PFSK-1 (cell line): ENCODE data around the gene SUCO.

Experiments
- FOXP2 ChIP-seq: optimal IDR thresholded peaks from 2 replicates; pipeline ENCODE3; 2011; ENCODE audit warnings: borderline replicate concordance, control low read depth, inconsistent platforms; ENCODE audit not compliant: insufficient read depth; ENCODE audit errors: extremely low read length, extremely low read depth
- POLR2AphosphoS5 ChIP-seq: IDR thresholded peaks from 2 replicates; pipeline ENCODE4 v1.6.1; 2012; ENCODE audit warnings: low read depth, mild to moderate bottlenecking, control low read depth, low read length, moderate library complexity
- SIN3A ChIP-seq: IDR thresholded peaks from 2 replicates; pipeline ENCODE4 v1.6.1; 2012; ENCODE audit warnings: mild to moderate bottlenecking, low read length, moderate library complexity, borderline replicate concordance; ENCODE audit not compliant: insufficient read depth
- TAF1 ChIP-seq: IDR thresholded peaks from 2 replicates; pipeline ENCODE4 v1.6.1; 2012; ENCODE audit warnings: low read length, control low read depth, borderline replicate concordance; ENCODE audit not compliant: insufficient read depth
- TF ChIP-seq, protein P1 (sequence below), 2 experiments: IDR thresholded peaks; 2 replicates each; pipeline versions ENCODE4 v1.6.1 to v1.8.0; 2011 to 2012; ENCODE audit warnings: low read depth in 2 of 2, low read length in 2 of 2, control low read depth in 1 of 2, inconsistent platforms in 1 of 2, mild to moderate bottlenecking in 1 of 2, moderate library complexity in 1 of 2; ENCODE audit not compliant: insufficient read depth in 1 of 2

The SUCO gene

DNA sequence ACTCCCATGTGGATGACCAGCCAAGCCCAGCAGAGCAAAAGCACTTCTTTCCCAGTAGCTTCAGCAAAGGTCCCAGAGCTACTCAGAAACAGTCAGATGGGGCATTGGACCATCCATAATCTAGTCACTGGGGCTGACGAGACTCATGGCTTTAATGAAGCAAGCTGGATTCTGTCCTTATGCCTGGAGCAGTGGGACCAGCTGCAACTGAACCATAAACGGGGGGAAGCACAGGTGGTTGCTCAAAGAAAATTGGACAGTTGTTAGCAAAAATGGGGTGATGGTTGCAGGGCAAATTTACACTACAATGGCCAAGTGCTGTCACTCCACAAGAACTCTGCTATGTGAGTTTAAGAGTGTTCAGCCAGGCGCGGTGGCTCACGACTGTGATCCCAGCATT lies 108.5 kb downstream of the SUCO start:
- TF ChIP-seq SIN3A (no peak), POLR2AphosphoS5 (no peak), TAF1 (no peak), FOXP2 (no peak)
- TF ChIP-seq, protein P1, sequence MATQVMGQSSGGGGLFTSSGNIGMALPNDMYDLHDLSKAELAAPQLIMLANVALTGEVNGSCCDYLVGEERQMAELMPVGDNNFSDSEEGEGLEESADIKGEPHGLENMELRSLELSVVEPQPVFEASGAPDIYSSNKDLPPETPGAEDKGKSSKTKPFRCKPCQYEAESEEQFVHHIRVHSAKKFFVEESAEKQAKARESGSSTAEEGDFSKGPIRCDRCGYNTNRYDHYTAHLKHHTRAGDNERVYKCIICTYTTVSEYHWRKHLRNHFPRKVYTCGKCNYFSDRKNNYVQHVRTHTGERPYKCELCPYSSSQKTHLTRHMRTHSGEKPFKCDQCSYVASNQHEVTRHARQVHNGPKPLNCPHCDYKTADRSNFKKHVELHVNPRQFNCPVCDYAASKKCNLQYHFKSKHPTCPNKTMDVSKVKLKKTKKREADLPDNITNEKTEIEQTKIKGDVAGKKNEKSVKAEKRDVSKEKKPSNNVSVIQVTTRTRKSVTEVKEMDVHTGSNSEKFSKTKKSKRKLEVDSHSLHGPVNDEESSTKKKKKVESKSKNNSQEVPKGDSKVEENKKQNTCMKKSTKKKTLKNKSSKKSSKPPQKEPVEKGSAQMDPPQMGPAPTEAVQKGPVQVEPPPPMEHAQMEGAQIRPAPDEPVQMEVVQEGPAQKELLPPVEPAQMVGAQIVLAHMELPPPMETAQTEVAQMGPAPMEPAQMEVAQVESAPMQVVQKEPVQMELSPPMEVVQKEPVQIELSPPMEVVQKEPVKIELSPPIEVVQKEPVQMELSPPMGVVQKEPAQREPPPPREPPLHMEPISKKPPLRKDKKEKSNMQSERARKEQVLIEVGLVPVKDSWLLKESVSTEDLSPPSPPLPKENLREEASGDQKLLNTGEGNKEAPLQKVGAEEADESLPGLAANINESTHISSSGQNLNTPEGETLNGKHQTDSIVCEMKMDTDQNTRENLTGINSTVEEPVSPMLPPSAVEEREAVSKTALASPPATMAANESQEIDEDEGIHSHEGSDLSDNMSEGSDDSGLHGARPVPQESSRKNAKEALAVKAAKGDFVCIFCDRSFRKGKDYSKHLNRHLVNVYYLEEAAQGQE (IDR thresholded peaks at IDR 0.05; ENCODE audit: insufficient read depth in 1 of 2, low read depth in 2 of 2, low read length in 2 of 2) = no peak

DNA sequence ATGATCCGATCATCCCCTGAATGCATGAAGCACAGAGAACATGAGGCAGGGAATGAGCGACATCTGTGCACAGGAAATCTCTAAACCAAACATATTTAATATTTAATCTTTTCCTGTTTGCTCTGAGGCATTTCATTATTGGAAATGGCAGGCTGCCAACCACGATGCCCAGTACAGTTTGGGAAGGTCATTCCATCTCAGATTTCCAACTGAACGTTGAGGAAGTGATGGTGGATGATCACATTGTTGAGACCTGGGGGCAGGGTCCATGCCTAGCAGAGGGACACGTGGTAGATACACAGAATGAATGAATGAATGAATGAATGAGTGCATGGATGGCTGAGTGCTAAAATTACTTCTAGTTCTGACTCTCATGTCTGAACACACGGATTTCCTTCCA lies 110.0 kb downstream of the SUCO start:
- TF ChIP-seq SIN3A (no peak), TAF1 (no peak), FOXP2 (no peak), POLR2AphosphoS5 (no peak)
- TF ChIP-seq, protein P1 (IDR thresholded peaks at IDR 0.05; ENCODE audit: insufficient read depth in 1 of 2, low read depth in 2 of 2, low read length in 2 of 2) = no peak

DNA sequence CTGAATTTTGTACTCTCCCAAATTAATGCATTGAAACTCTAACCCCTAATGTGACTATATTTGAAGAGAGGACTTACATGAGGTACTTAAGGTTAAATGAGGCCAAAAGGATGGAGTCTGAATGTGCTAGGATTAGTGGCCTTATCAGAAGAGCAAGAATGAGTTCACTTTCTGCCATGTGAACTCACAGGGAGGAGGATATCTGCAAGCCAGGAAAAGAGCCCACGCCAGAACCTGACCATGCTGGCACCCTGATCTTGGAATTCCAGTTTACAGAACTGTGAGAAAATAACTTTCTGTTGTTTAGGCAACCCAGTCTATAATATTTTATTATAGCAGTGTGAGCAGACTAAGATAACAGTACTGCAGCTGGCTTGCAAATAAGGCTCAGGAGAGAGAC lies 113.7 kb downstream of the SUCO start:
- TF ChIP-seq TAF1 (no peak), FOXP2 (no peak), SIN3A (no peak), POLR2AphosphoS5 (no peak)
- TF ChIP-seq, protein P1 (IDR thresholded peaks at IDR 0.05; ENCODE audit: insufficient read depth in 1 of 2, low read depth in 2 of 2, low read length in 2 of 2) = no peak

DNA sequence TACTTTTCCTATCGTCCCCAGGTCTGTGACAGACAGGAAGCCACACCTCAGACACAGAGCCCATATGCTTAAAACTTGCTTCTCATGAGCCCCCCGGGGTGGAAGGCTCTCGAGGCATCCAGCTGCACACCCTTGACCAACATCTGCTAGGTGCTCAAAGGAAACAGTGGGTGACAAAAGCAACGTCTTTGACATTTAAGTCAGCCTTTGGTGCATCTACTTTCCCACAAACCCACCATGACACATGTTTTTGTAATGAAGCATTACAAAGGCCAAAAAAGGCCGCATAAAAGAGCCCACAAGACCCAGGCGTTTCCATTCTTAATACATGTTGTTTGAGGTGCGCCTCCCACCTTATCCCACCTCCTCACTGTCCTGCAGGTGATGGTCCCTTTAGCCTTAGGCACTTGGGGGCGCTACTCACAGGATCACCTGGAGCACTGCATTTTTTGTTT lies 114.2 kb downstream of the SUCO start:
- TF ChIP-seq SIN3A (no peak), FOXP2 (no peak), POLR2AphosphoS5 (no peak), TAF1 (no peak)
- TF ChIP-seq, protein P1 (IDR thresholded peaks at IDR 0.05; ENCODE audit: insufficient read depth in 1 of 2, low read depth in 2 of 2, low read length in 2 of 2) = no peak

DNA sequence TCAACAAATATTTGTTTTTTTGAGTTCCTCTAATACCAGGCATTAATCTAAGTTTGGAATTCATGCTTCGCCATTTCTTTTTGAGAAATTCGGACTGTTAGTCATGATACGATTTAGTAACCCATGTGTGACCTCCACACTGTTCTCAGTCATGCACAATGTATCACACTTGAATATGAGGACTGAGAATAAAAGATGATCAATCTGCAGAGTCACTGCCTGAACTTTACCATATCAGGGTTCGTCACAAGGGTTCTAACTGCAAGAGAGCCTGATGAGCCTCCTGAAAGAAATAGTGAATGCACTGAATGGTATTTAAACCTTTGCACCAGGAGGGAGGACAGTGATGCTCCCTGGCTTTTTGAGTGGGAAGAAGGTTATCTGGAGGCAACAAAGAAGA lies 115.0 kb downstream of the SUCO start:
- TF ChIP-seq POLR2AphosphoS5 (no peak), SIN3A (no peak), TAF1 (no peak), FOXP2 (no peak)
- TF ChIP-seq, protein P1 (IDR thresholded peaks at IDR 0.05; ENCODE audit: insufficient read depth in 1 of 2, low read depth in 2 of 2, low read length in 2 of 2) = no peak
